ENCODE measurements around the gene FGFRL1.

The FGFRL1 gene

DNA sequence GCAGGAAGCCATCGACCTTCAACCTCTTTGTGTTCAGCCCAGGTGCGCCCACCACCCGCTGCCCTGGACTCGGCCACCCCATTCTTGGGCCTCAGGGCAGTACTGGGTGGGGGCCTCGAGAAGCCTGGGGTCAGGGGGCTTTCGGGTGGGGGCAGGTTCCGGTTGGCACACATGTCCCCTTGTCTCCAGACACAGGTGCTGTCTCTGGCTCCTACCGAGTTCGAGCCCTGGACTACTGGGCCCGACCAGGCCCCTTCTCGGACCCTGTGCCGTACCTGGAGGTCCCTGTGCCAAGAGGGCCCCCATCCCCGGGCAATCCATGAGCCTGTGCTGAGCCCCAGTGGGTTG, 7.4 kb upstream of the FGFRL1 start:
- in situ Hi-C loops (cut with MboI; ENCODE audit: low sequenced_read_pairs) = no loop called here

DNA sequence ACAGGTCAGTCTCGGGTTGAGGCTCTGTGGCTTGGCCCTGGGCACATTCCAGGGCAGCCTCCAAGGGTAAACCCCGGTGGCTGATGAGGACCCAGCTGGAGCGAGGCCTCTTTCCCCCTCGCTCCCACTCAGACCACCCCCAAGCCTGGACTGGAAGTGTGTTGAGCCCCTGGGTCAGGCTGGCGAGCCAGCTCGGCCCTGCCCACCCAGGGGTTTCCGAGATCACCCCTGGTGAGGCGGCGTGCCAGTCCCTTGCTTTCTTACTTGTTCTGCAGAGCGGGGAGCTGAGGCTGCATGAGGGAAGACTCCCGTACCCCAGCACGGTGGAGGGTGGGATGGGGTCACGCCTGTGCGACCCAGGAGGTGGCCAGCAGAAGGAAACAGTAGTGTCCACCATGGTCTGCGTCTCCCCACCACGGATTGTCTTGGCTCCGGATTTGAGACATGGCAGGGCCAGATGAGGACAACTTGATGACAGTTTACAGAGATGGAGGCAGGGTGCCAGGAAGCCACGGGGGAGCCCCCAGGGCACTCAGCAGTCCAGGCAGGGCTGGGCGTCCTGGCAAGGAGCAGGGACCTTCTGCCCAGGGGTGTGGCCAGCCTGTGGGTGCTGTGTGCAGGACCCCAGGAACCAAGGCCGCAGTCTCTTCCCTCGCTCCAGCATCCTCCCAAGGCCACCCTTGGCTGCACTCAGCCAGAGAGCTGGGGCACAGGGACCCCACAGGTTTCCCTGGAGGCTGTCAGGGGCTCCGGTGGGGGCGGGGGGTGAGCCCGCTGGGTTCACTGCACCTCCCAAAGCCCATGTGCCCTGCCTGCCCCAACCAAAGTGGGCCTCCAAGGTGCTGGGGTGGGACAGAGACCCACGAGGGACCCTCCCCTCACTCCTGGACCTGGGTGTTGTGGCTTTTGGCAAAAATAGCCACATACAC, 6.6 kb upstream of the FGFRL1 start:
- in situ Hi-C loops (cut with MboI; ENCODE audit: low sequenced_read_pairs) = no loop called here

- in situ Hi-C loops (cut with MboI; ENCODE audit: low sequenced_read_pairs) = no loop called here
These were observed 4.6 kb upstream of the FGFRL1 start for GRCh38 chr4:1006856-1007255.

DNA sequence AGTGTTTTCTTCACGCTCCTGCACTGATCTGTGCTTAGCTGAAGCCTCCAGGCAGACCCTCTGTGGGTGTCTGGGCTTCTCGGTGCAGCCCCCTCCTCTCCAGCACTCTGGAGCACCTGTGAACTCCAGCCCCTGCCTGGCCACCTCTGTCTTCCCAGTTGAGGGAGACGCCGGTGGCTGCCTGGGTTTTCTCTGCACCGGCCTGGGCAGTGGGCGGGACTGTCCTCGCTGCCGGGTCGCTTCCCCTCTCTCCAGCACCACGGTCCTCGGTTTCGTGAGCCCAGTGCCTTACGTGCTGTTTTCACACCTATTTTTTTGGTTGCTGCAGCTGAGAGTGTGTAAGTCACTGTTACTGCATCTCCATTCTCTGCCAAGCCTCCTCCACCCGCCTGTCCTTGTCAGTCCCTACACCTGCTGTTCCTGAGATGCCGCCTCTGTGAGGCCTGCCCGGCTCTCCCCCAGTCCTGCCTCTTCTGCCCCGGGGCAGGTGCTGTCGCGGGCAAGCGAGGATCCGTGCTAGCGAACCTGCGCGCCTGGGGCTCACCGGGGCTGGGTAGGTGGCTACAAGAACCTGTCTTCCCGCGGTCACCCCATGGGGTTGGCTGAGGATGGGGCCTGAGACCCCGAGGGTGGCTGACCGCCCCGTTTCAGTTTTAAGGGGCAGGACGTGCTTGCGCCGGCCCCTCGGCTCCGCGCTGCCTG, 2.4 kb upstream of the FGFRL1 start:
- in situ Hi-C loops (cut with MboI; ENCODE audit: low sequenced_read_pairs) = no loop called here

GRCh38 chr4:1009542-1010394, 1.7 kb upstream of the FGFRL1 start:
- in situ Hi-C loops (cut with MboI; ENCODE audit: low sequenced_read_pairs) = no loop called here

GRCh38 chr4:1010395-1011021, 918 bp upstream of the FGFRL1 start:
- in situ Hi-C loops (cut with MboI; ENCODE audit: low sequenced_read_pairs) = no loop called here

- in situ Hi-C loops (cut with MboI; ENCODE audit: low sequenced_read_pairs) = no loop called here
These were observed 224 bp downstream of the FGFRL1 start for GRCh38 chr4:1011666-1012033.

- in situ Hi-C loops (cut with MboI; ENCODE audit: low sequenced_read_pairs) = no loop called here
These were observed 761 bp downstream of the FGFRL1 start for GRCh38 chr4:1012034-1012739.

DNA sequence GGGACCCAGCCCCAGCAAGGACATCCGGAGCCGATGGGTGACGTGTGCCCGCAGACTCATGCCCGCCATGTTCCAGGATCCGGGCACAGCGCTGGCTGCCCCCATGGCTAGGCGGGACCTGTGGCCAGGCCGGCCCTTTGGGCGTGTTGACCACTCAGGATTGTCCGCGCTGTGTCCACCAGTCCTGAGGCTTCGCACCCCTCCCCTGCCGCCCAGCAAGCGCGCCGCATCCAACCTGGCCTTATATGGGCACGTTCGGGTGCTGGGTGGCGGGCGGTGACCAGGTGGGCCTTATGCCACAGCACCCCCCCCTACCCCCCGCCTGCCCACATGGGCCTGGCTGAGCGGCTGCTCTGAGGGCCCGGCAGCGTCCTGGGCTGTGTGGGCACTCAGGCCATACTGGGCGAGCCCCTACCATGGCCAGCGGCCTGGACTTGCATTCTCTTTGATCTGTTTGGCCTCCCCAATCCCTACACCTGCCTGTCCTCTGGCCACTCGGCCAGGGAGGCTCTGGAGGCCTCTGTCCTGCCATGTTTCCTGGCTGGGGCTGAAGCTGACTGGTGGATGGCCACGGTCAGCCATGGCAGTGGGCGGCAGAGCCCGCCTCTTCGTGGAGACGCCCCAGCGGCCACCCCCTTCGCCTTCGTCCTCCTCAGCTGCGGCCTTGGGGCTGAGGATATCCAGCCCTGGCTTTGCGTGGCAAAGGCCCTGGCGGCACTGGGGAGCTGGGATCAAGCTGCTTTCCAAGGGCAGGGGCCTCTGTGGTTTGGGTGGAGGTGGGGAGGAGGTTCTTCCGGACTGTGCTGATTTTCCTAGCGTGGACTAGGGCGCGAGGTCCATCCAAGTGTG, 2.0 kb downstream of the FGFRL1 start:
- in situ Hi-C loops (cut with MboI; ENCODE audit: low sequenced_read_pairs) = no loop called here

DNA sequence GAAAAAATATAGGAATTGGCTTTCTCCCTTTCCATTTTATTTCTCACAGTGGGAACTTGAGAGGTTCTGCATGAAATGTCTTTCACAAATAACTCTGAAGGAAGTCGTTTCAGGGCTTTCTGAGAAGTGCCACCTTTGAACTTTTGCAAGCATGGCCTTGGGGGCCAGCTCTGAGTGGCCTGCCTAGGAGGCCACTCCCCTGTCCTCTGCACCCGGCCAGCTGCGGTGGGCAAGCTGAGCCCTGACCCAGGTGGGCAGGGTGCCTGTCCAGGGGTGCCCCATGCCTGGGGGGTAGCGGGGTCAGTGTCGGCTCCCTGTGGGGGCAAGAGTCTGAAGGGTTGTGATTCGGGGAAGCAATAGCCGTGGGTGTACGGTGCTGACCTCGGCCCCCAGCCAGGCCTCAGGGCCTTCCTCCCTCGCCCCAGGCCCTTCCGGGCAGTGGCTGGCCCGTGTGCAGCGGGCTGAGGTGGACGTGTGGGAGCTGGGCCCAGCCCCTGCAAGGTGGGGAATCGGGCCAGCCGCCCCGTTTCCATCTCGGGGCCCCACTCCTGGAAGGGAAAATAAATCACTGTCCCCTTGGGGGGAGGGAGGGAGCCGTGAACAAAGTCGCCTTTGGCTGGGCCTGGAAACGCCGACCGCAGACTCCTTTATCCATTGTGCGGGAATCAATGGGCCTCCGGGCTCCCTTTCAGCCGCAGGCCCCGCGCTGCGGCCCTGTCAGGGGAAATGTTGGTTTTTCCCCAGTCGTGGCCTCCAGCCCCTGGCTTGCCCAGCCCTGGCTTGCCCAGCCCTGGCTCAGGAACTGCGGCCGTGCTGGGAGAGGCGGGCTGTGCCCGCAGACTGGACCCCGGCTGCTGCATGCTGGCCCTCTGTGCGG, 3.1 kb downstream of the FGFRL1 start:
- in situ Hi-C loops (cut with MboI; ENCODE audit: low sequenced_read_pairs) = no loop called here

DNA sequence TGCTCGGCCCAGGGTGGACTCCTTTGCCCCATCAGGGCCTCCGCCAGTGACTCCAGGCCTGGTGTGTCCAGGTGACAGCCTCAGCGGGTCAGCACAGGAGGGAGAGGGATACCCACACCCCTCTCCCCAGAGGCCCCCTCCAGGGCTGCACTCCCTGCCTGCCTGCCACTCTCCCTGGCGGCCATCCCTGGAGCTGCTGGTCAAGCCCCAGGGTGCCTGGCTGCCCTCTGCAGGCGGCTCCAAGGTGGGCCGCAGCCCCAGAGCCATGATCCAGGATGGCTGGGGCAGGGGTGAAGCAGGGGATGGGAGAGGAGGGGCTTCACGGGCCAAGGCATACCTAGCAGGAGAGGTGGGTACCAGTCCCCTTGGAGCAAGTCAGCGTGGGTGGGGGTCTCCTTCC, 3.8 kb downstream of the FGFRL1 start:
- in situ Hi-C loops (cut with MboI; ENCODE audit: low sequenced_read_pairs) = no loop called here

DNA sequence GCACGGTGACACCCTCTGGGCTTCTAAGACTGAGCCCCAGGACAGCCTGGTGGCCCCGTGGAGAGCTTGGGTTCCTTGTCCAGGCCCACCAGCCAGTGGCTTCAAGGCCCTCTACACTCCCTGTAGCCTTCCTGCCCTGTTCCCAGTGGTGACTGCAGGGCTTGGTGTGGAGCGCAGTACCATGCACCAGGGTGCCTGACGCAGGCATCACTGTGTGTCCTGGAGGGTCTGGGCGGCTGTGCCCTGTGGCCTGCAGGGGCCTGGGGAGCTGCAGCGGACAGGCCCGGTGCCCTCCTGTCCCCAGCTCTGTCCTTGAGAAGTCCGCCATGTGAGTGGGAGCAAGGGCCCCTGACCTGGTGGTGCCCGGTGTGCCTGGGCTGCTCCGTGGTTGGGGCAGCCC, 4.3 kb downstream of the FGFRL1 start:
- in situ Hi-C loops (cut with MboI; ENCODE audit: low sequenced_read_pairs) = no loop called here

DNA sequence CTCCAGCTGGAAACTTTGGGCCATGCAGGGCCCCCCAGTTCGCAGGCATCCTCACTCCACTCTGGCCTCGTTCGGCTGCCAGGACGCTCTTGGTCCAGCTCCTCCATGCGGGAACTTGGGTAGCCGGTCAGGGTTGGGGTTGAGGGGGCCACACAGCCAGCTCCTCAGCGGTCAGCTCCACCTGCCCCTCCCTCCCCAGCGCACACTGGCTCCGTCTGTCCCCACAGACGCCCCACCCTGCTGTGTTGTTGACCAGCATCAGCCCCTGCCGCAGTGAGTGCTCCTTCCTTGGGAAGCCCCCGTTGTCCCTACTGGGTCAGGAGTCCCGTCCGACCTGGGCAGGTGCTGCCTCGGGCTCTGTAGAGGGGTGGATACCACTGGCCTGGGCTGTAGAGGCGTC, 5.8 kb downstream of the FGFRL1 start:
- in situ Hi-C loops (cut with MboI; ENCODE audit: low sequenced_read_pairs) = no loop called here

DNA sequence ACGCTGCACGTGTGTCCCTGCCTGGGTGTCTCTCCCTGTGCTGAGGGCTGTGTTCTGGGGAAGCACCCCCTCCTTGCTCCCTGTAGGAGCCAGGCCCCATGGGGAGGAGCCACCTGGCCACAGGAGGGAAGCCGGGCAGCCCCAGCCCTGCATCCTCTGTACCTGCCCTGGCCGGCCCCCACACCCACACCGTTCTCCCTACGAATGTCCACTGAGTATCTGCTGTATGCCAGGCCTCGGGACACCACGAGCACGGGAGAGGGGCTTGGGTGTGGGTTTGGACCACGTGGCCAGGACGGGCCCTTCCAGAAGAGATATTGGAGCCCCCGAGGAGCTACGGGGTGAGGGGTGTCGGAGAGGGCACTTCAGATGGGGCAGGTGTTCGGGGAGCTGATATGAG, 6.3 kb downstream of the FGFRL1 start:
- in situ Hi-C loops (cut with MboI; ENCODE audit: low sequenced_read_pairs) = no loop called here

GRCh38 chr4:1018147-1019020, 7.0 kb downstream of the FGFRL1 start:
- in situ Hi-C loops (cut with MboI; ENCODE audit: low sequenced_read_pairs) = no loop called here

DNA sequence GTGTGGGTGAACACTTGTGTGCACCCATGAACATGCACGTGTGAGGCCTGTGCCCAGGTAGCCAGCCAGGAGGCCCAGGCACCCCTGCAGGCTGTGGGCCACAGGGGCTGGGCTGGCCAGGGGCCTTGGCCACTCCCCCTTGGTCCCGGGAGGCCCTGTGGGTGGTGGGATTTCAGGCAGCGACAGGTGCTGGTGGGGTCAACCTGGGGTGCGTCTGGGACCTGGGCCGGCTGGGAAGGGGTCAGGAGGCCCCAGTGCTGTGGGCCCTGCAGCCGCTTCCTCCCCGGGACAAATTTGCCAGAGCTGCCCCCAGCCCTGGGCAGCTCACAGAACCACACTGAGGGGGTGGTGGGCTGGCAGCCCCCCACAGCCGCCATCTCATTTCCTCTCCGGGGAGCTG, 7.9 kb downstream of the FGFRL1 start:
- in situ Hi-C loops (cut with MboI; ENCODE audit: low sequenced_read_pairs) = no loop called here

DNA sequence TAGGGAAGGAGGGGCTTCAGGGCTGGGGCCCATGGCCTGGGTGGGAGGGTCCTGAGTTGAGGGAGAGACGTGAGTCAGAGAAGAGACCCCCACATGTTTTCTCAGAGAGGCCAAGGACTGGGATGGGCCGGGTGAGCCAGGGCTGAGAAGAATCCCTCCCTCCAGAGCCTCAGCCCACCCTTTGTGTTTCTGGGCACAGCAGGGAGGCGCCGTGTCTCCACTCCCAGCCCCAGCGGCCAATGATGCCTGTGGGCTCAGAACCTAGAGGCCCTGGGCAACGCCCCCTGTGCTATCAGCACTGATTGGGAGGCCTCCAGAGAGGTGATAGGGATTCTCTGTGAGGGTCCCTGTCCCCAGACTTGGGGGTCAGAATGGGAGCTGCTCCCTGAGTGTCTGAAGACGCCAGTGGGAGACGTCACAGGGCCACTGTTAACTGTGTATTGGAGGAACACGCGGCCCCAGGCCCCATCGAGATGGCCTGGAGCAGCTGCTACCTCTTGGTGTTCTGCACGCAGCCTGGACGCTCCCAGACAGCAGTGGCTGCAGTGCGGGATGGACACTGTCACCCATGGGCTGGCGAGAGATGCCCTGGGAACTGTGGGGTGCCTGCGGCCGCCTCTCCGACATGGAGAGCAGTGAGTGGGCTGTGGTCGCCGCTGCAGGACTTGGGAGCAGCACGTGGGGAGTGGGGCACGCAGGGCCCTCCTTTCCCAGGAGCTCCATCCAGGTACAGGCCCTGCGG, 8.5 kb downstream of the FGFRL1 start:
- in situ Hi-C loops (cut with MboI; ENCODE audit: low sequenced_read_pairs) = no loop called here

All from HL-60/S4 treated with retinoic acid at 250 ng/mL for 4 days and 3 days (cell line).